ENCODE data around the gene USP30.
"Not testable (repeated sequence)": the region's sequence is repeated elsewhere in the genome, so short reads cannot be mapped to it uniquely, and the experiment has no call there.

Gene USP30, protein sequence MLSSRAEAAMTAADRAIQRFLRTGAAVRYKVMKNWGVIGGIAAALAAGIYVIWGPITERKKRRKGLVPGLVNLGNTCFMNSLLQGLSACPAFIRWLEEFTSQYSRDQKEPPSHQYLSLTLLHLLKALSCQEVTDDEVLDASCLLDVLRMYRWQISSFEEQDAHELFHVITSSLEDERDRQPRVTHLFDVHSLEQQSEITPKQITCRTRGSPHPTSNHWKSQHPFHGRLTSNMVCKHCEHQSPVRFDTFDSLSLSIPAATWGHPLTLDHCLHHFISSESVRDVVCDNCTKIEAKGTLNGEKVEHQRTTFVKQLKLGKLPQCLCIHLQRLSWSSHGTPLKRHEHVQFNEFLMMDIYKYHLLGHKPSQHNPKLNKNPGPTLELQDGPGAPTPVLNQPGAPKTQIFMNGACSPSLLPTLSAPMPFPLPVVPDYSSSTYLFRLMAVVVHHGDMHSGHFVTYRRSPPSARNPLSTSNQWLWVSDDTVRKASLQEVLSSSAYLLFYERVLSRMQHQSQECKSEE

DNA sequence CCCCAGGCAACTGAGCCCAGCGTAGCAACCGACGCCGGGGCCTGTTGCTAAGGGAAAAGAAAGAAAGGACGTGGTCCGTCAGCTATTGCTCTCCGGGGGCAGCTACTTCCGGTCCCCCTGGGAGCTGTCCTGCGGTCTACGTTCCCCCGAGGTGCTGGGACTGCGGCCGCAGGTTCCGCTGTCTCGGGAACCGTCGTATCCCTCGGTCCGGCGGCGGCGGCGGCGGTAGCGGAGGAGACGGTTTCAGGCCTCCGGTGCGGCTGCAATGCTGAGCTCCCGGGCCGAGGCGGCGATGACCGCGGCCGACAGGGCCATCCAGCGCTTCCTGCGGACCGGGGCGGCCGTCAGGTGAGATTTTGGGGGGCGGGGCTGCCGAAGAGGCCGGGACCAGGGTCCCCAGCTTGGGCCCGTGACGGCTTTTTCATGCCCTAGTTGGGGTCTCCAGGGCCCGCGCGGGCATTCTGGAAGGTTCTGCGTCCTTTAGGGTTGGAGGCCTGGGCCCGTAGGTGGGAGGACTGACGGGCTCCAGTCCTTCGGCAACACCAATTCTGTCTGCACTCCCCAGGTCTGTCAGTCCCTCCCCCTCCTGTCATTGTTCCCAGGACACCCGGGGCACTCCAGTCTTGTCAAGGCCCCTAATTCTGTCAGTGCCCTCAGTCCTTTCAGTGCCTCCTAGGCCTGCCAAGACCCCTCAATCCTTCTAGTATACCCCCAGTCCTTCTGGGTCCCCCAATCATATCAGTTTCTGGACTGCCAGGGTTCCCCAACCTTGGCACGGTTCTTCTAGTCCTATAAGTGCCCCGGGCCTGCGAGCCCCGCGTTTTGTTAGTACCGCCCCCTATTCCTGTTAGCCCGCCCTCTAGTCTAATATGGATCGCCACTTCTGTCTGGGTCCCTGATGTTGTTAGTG, at the start of gene USP30:
Gene USP30, plus strand, starts transcription at position 163 of the 910 bp plus-strand sequence. Its CDS starts 103 bp downstream, at position 266.
- DNase-seq (ENCODE audit: low read depth in 2 of 2): peak; percentile 69 to 74

DNA sequence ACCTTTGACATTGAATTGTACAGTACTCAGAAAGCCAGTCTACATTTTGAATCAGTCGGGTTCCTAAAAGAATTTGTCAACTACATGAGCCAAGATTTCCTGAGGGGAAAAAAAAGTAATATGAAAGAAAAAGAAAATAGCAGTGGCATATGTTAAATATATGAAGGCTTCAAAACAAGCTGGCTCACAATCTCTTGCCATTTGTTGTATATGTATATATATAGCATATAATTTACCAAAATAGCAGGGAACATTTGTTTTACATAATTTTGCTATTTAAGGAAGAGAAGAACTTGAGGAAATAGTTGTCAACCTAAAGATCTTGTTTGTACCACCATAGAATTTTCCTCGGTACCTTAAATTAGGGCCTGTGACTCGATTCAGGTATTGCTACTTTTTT, 48.4 kb upstream of the USP30 start:
- DNase-seq (ENCODE audit: low read depth in 2 of 2): no peak

DNA sequence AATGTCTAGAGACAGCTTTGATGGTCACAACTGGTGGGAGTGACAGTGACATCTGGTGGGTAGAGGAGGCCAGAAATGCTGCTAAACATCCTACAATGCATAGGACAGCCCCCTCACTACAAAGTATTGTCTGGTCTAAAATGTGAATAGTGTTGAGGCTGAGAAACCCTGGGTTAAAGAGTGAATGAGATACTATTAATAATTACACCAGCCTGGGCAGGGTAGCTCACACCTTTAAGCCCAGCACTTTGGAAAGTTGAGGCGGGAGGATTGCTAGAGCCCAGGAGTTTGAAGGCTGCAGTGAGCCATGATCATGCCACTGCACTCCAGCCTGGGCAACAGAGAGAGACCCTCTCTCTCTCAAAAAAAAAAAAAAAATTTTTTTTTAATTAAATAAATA, 42.6 kb upstream of the USP30 start:
- no peak for DNase-seq (ENCODE audit: low read depth in 2 of 2)

DNA sequence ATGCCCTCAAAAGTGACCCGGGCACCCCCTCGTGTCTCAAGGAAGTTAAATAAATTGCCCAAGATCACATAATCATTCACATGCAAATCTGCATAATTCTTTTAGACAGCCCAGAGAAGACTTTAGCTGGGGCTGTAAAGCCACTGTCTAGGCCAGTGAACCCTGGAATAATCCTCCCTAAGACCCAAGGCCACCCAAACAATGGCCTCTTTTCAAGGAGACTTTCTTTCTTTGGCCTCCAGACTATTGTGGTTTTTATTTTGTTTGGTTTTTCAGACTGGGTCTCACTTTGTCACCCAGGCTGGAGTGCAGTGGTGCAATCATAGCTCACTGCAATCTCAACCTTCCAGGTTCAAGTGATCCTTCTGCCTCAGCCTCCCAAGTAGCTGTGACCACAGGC, 42.1 kb upstream of the USP30 start:
- no peak for DNase-seq (ENCODE audit: low read depth in 2 of 2)

DNA sequence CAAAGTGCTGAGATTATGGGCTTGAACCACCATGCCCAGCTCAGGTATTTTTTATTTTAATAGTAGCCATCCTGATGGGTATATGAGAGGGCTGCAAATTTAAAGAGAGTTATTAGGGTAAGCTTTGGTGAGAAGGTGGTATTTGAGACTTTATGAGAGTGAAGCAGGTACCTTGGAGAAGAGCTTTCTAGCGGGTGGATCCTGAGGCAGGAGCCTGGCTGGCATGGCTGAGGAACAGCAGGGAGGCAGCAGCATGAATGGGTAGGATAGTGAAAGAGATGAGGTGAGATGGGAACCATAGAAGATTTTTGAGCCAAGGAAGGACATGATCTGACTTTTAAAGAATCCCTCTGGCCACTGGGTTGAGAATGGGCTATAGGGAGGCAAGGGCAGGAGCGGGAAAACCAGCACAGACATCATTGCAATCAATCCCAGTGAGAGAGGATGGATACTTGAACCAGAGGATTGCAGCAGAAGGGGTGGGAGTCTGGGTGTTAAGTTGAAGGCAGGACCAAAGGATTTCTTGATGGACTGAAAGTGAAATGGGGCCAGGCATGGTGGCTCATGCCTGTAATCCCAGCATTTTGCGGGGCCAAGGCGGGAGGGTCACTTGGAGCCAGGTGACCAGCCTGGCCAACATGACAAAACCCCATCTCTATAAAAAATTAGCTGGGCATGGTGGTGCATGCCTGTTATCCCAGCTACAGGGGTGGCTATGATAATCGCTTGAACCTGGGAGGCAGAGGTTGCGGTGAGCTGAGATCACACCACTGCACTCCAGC, 37.2 kb upstream of the USP30 start:
- DNase-seq (ENCODE audit: low read depth in 2 of 2): no peak

DNA sequence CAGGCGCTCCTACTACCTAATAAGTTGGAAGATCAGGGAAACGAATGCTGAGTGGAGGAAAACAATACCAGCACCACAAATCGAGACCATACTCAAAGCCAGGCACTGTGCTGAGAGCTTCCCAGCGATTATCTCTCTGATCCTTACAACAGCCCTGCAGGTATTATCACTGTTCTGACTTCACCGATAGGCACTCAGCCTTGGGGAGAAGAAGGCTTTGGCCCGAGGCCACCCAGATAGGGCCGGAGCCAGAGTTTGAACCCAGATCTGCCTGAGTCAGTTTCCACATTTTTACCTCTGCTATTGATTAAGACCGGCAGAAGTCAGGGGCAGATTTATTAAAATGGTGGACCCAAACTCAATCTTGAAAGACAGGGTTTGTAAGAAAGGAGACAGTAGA, 36.4 kb upstream of the USP30 start:
- no peak for DNase-seq (ENCODE audit: low read depth in 2 of 2)

DNA sequence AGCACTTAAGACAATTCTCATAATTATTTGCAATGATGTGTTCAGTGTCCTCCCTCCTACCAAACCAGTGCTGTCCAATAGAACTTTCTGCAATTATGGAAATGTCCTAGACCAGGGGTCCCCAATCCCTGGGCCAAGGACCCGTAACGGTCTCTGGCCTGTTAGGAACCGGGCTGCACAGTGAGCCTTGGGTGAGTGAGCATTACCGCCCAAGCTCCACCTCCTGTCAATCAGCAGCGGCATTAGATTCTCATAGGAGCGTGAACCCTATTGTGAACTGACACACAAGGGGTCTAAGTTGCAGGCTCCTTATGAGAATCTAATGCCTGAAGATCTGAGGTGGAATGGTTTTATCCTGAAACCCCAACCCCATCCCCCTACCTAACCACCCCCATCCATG, 35.4 kb upstream of the USP30 start:
- DNase-seq (ENCODE audit: low read depth in 2 of 2): no peak

DNA sequence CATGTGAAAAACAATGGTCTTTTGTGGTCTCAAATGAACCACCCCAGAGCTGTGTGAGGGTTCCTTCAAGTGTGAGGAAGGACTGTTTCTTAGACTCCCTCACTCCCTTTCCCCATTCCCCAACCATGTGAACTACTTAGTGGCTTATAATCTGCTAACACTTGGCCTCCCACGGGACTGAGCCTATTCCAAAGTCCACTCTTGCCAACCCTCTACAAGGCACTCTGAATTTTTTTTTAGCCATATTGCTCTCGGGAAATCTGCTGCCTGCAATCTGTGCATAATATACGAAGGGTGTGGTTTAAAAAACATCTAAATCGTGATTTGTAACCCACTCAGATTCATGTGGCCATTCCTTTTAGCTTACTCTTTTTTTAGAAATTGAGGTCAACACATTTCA, 34.1 kb upstream of the USP30 start:
- DNase-seq (ENCODE audit: low read depth in 2 of 2): no peak

DNA sequence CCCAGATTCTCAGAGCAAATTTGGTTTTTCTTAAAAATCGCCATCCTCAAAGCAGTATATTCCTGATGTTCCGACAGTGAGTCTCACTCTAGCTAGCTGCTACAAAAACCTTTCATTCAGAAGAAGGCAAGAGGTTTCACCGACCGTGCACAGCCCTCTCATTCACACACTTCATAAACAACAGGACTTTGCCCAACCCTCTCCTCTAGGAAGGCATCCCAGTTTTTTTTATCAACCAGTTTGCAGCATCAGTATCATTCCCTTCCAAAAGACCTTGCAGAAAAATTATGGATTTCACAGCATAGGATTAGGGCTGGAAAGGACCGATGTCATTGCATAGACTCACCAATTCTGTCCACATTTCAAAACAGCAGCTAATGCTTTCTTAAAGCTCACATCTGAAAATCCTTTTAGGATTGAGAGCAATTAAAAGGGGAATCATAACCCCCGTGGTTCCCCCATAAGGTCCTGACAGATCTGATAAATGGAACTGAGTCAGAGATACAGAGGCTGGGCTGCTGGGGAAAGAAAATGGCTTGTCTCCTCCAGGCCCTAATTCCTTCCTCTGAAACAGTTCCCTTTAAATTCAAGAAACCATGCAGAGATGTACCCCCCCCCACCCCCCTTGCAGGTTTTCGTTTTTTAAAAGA, 32.1 kb upstream of the USP30 start:
- no peak for DNase-seq (ENCODE audit: low read depth in 2 of 2)

DNA sequence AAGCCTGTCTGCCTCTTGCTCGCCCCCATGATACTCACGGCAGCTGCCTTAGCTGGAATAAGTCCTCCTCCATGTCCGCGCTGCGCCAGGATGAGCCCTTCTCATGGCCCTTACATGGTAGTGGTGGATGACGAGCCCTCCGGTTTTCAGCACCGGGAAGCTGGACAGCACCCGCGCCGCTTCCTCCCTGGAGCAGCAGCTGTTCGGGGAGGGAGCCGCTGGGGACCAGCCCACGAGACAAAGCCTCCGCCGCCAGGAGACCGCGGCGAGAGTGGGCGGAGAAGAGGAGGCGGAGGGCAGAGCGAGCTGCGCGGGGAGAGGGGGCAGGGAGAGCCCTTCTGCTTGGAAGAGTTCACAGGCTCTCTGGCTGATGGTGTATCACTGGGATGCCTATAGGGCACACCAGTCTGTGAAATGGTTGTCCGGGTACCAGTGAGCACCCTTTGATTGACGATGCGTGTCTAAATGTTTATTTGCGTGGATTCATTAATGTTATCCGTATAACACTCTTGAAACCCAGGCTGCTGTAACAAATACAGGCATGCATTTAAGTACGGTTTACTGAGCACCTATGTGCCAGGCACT, 31.5 kb upstream of the USP30 start, which contains the start of gene SVOP:
Gene SVOP, minus strand, starts transcription at position 273 of the 585 bp plus-strand sequence. Its CDS starts 200 bp downstream, at position 73.
- peak; percentile 25 to 32 for DNase-seq (ENCODE audit: low read depth in 2 of 2)

DNA sequence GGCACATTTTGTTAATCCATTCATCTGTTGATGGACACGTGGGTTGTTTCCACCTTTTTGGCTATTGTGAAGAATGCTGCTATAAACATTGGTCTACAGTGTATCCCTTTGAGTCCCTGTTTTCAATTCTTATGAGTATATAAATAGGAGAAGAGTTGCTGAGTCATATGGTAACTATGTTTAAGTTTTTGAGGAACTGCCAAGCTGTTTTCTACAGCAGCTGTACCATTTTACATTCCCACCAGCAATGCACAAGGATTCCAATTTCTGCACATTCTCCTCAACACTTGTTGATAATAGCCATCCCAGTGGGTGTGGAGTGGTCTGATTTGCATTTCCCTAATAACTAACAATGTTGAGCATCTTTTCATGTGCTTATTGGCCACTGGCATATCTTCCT, 24.6 kb upstream of the USP30 start:
- DNase-seq (ENCODE audit: low read depth in 2 of 2): peak in 1 of 2 experiments; percentile 10

DNA sequence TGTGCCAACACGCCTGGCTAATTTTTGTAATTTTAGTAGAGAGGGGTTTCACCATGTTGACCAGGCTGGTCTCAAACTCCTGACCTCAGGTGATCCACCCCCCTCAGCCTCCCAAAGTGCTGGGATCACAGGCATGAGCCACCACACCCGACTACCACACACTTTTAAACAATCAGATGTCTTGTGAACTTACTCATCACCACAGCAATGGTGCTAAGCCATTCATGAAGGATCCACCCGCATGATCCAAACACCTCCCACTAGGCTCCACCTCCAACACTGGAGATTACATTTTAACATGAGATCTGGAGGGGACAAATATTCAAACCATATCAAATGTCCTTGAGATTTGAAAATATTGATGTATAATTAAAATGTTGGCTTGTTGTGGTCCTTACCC, 23.8 kb upstream of the USP30 start:
- not testable (repeated sequence) for DNase-seq (ENCODE audit: low read depth in 2 of 2)

DNA sequence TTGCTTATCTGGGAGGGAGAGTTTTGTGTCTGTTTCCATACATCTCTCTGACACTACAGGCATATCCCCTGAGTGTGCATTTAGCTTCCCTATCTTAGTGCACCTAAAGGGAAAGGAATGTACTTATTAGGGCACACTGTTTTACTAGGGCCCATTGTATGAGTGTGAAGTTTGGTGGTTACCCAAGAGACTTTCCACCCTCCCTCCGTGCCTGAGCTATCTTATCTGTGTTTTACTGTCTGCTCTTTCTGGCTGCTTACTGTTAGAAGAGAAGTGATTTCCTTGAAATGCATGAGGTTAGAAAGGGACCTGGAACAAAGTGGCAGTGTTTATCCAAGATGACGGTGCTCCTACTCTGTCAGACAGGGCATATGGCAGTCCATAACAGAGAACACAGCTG, 23.0 kb upstream of the USP30 start:
- no peak for DNase-seq (ENCODE audit: low read depth in 2 of 2)

DNA sequence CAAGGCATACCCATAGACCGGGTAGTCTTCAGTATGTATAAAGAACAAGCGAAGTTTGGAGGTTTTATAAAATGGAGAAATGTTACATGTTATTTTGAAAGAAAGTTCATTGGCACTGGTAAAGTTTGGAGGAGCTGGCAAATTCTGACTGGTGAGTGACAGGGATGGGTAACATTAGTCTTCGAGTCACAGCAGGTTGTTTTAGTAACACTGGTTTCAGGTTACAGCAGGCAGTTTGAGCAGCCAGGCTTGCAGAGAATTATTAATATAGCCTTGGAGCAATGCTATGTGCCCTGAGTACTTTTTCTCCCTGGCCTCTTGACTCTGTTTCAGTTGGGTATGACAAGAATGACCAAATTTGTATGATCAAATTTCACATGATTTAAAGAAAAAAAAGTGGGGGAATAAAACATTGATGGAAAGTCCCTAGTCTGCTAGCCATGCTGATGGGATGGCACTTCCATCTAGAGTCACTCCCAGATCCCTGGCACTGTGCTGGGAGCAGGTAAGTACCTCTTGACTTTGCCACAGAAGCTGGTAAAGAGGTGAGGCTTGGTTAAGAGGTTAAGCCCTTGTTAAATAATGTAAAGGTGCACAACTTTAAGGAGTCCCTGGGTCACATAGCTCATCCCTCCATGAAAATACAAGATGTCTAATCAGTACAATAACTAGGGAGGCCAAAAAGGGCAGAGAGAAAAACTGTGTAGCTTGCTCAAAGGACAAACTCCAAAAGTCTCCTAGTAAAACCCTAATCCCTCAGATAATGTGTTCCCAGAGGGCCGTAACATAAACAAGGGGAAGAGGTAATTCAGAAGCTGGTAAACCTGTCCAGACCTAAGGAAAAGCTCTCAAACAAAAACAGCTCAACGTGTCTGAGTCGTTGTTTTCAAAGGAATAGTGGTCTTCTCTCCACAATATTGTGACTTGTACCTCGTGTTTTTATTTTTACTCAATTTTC, 18.9 kb upstream of the USP30 start:
- no peak for DNase-seq (ENCODE audit: low read depth in 2 of 2)

DNA sequence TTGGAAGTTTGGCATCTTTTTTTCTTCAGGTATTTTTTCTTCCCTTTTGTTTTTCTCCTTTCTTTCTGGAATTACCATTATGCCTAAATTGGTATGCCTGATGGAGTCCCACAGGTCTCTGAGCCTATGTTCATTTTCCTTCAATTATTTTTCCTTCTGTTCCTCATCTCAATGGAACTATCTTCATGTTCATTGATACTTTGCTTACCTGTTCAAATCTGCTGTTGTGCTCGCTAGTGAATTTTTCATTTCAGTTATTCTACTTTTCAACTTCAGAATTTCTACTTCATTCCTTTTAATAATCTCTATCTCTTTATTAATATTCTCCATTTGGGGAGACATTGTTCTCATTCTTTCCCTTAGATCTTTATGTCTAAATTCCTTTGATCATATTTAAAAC, 15.4 kb upstream of the USP30 start:
- DNase-seq (ENCODE audit: low read depth in 2 of 2): no peak

DNA sequence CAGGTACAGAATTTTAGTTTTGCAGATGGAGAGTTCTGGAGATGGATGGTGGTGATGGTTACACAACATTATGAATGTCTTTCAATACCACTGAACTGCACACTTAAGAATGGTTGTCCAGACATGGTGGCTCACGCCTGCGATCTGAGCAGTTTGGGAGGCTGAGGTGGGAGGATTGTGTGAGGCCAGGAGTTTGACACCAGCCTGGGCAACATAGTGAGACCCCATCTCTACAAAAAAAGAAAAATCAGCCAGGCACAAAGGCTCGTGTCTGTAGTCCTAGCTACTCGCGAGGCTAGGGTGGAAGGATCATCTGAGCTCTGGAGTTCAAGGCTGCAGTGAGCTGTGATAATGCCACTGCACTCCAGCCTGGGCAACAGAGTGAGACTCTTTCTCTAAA, 8.1 kb upstream of the USP30 start:
- no peak for DNase-seq (ENCODE audit: low read depth in 2 of 2)

DNA sequence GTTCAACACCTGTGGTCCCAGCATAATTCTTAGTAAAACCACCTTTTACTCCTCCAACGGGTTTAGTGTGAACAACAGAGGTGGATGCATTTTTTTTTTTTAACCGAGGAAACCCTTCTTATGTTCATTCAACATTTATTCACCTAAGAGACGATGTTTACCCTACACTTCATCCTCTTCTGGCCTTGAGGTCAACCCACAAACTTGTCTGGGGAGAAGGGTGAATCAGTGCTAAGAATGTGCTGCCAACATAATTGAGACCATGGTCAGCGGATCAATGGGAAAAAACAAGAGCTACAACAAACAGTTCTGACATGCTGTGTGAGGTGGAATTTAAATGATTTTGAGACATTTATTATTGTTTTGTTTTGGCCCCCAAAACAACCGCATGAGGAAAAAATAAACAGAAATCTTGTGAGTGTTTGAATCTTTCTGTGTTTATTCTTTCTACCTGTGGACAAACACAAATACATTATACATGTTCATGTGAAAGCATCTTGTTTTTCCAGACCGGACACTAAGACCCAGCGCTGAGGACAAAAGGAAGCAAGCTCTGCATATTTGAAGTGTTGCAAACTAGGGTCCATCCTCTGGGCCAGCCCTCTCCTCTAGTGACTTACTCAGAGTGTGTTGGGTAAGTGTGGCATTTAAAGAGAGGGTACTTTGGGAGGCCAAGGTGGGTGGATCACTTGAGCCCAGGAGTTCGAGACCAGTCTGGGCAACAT, 5.1 kb upstream of the USP30 start:
- no peak for DNase-seq (ENCODE audit: low read depth in 2 of 2)

DNA sequence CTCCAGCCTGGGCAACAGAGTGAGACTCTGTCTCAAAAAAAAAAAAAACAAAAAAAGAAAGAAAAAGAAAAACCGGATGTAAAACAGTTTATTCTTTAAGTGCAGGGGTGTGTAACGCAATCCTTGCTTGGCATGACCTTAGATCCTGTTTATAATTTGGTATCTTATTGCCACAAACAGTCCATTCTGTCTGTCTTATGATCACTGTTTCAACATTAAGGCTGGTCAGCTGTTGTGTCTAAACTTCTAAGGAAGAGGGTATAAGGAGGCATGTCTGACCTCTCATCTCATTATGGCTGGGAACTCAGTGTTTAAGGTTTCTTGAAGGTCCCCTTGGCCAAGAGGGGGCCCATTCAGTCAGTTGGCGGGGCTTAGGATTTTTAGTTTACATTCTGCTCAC, 3.7 kb upstream of the USP30 start:
- DNase-seq (ENCODE audit: low read depth in 2 of 2): not testable (repeated sequence)

DNA sequence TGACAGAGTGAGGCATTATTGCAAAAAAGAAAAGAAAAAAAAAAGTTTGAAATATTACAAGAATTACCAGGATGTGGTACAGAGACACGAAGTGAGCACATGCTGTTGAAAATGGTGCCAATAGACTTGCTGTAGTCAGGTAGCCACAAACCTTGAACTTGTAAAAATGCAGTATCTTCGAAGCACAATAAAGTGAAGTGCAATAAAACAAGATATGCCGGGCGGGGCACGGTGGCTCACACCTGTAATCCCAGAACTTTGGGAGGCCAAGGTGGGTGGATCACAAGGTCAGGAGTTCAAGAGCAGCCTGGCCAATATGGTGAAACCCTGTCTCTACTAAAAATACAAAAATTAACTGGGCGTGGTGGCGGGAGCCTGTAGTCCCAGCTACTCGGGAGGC, 2.6 kb upstream of the USP30 start:
- not testable (repeated sequence) for DNase-seq (ENCODE audit: low read depth in 2 of 2)
